GM12878 (cell line): Measurements from ENCODE around the gene PRKAG2. TPM values are rescaled to one million over a fixed set of nuclear protein-coding genes. Genes with fewer than 3 reads are reported as not detected.

Source experiments
- ATAC-seq: fragments of 200-7000 bp; cut with Tn5 transposase; 3 replicates; pipeline ENCODE4 v1.9.1; 2020; ENCODE audit warnings: mild to moderate bottlenecking, moderate library complexity
- BruUV-seq: library from RNA; stranded (reverse); fragments of 400-500 nt; replicated peaks from 2 replicates; lab custom pipeline; 2021; lab: Mats Ljungman, UMichigan
- CTCF ChIA-PET: fragments of 300-600 bp; sonication (Branson Sonifier 250); formaldehyde crosslinking; extraction: SDS; loops from one replicate; lab custom pipeline; 2021; ENCODE audit warnings: inconsistent platforms; lab: Yijun Ruan, JAX
- POLR2A ChIA-PET: fragments of 350-600 bp; formaldehyde crosslinking; extraction: SDS; loops from one replicate; lab custom pipeline; 2021; ENCODE audit warnings: inconsistent platforms; lab: Charles Lee
- RAD21 ChIA-PET: fragments of 300-600 bp; sonication (Branson Sonifier 250); formaldehyde crosslinking; loops from one replicate; lab custom pipeline; 2023; ENCODE audit warnings: antibody characterized with exemption; ENCODE audit not compliant: unreplicated experiment; lab: Charles Lee
- SMC1A ChIA-PET: fragments of 300-600 bp; sonication (Branson Sonifier 250); formaldehyde crosslinking; loops from one replicate; lab custom pipeline; 2023; ENCODE audit not compliant: unreplicated experiment, uncharacterized antibody; lab: Charles Lee
- DNase-seq: peaks from one replicate; pipeline ENCODE4 v3.0.0-alpha.2; 2011; ENCODE audit warnings: low read depth, low spot score
- FAIRE-seq: peaks from 3 replicates; lab custom pipeline; 2011; peaks lifted over from hg19 to GRCh38; lab: Jason Lieb, UNC
- H2AFZ ChIP-seq: 2 replicates; pipeline ENCODE4 v1.6.0; 2011; ENCODE audit warnings: low read depth, low read length, control low read depth; ENCODE audit not compliant: control insufficient read depth
- H3K27ac ChIP-seq: 2 replicates; pipeline ENCODE4 v1.5.1; 2011; ENCODE audit warnings: control low read depth; ENCODE audit not compliant: control insufficient read depth, insufficient read depth
- H3K27me3 ChIP-seq, 2 experiments: replicated peaks in 1 of 2; 2 replicates each; pipeline versions ENCODE4 v1.6.0 to v1.6.1; 2011; ENCODE audit warnings: low read length in 1 of 2; ENCODE audit not compliant: control insufficient read depth in 2 of 2, insufficient read depth in 2 of 2
- H3K36me3 ChIP-seq, 2 experiments: 2 replicates each; pipeline ENCODE4 v1.5.1; 2011; ENCODE audit warnings: low read length in 1 of 2; ENCODE audit not compliant: control insufficient read depth in 2 of 2, insufficient read depth in 2 of 2
- H3K4me1 ChIP-seq: 2 replicates; pipeline ENCODE4 v1.6.1; 2011; ENCODE audit warnings: mild to moderate bottlenecking, low read length, moderate library complexity, mixed read lengths; ENCODE audit not compliant: control insufficient read depth, insufficient read depth
- H3K4me2 ChIP-seq: 2 replicates; pipeline ENCODE4 v1.6.0; 2011; ENCODE audit warnings: control low read depth; ENCODE audit not compliant: control insufficient read depth, insufficient read depth
- H3K4me3 ChIP-seq: fragments of 200-600 bp; sonication (generic); 2 replicates; pipeline ENCODE4 v1.5.1; 2016
- H3K79me2 ChIP-seq: 2 replicates; pipeline ENCODE4 v1.6.0; 2011; ENCODE audit warnings: low read length; ENCODE audit not compliant: control insufficient read depth, insufficient read depth
- H3K9ac ChIP-seq: 2 replicates; pipeline ENCODE4 v1.8.0; 2011; ENCODE audit warnings: low read length, control low read depth, mixed read lengths; ENCODE audit not compliant: control insufficient read depth, insufficient read depth
- H3K9me3 ChIP-seq: replicated peaks from 3 replicates; pipeline ENCODE4 v1.5.1; 2011; ENCODE audit warnings: mild to moderate bottlenecking, low read length; ENCODE audit not compliant: control insufficient read depth, insufficient read depth
- H4K20me1 ChIP-seq: 2 replicates; pipeline ENCODE4 v1.6.0; 2011; ENCODE audit not compliant: control insufficient read depth, insufficient read depth
- BMI1 ChIP-seq: fragments of 450-650 bp; IDR thresholded peaks from 2 replicates; pipeline ENCODE4 v1.6.1; 2016; ENCODE audit warnings: mild to moderate bottlenecking, moderate library complexity, borderline replicate concordance
- CEBPB ChIP-seq, 2 experiments: fragments of 150-350 bp in 1 of 2; IDR thresholded peaks; 2 replicates each; pipeline ENCODE4 v1.6.1; 2012 to 2014; ENCODE audit warnings: low read depth in 2 of 2, low read length in 2 of 2, borderline replicate concordance in 1 of 2, inconsistent platforms in 1 of 2
- CREM ChIP-seq: IDR thresholded peaks from 2 replicates; pipeline ENCODE4 v1.6.1; 2014; ENCODE audit warnings: antibody characterized with exemption, low read depth
- CTCF ChIP-seq, 3 experiments: IDR thresholded peaks in 2 of 3; conservative IDR thresholded peaks in 1 of 3; 2 replicates each; pipeline ENCODE4 v1.5.1; 2011; ENCODE audit warnings: low read depth in 3 of 3, low read length in 3 of 3, mild to moderate bottlenecking in 3 of 3, control low read depth in 2 of 3, moderate library complexity in 2 of 3, inconsistent platforms in 1 of 3, mixed read lengths in 1 of 3; ENCODE audit not compliant: control insufficient read depth in 2 of 3, insufficient read depth in 1 of 3; ENCODE audit errors: extremely low read depth in 1 of 3
- E2F4 ChIP-seq: IDR thresholded peaks from 2 replicates; pipeline ENCODE4 v1.6.1; 2012; ENCODE audit warnings: low read depth, low read length, improper control_type of control experiment
- FOXK2 ChIP-seq: fragments of 450-650 bp; IDR thresholded peaks from 2 replicates; pipeline ENCODE4 v1.6.1; 2017; ENCODE audit warnings: mild to moderate bottlenecking, moderate library complexity
- FOXM1 ChIP-seq: IDR thresholded peaks from 2 replicates; pipeline ENCODE4 v1.6.1; 2012; ENCODE audit warnings: low read depth, mild to moderate bottlenecking, inconsistent platforms, low read length, moderate library complexity
- HCFC1 ChIP-seq: fragments of 150-350 bp; IDR thresholded peaks from 2 replicates; pipeline ENCODE4 v1.6.1; 2014; ENCODE audit warnings: low read length
- MTA2 ChIP-seq: fragments of 450-650 bp; IDR thresholded peaks from 2 replicates; pipeline ENCODE4 v1.6.1; 2016; ENCODE audit warnings: low read depth, mild to moderate bottlenecking, moderate library complexity
- MXI1 ChIP-seq: fragments of 150-350 bp; IDR thresholded peaks from 2 replicates; pipeline ENCODE4 v1.6.1; 2011; ENCODE audit warnings: low read depth, mild to moderate bottlenecking, inconsistent platforms, low read length, improper control_type of control experiment
- MYC ChIP-seq: IDR thresholded peaks from 2 replicates; pipeline ENCODE4 v1.6.1; 2011; ENCODE audit warnings: mild to moderate bottlenecking, low read length, moderate library complexity, inconsistent platforms; ENCODE audit not compliant: insufficient read depth, insufficient replicate concordance, insufficient read length, severe bottlenecking
- NR2C2 ChIP-seq: IDR thresholded peaks from 2 replicates; pipeline ENCODE4 v1.6.1; 2011; ENCODE audit warnings: borderline replicate concordance, low read depth; ENCODE audit not compliant: control insufficient read depth, insufficient read length
- POLR2AphosphoS2 ChIP-seq: IDR thresholded peaks from 2 replicates; pipeline ENCODE4 v1.6.1; 2011; ENCODE audit warnings: low read depth, mild to moderate bottlenecking, low read length, improper control_type of control experiment, moderate library complexity
- TAF1 ChIP-seq: IDR thresholded peaks from 2 replicates; pipeline ENCODE4 v1.6.1; 2011; ENCODE audit warnings: mild to moderate bottlenecking, low read depth, low read length, borderline replicate concordance
- TARDBP ChIP-seq: IDR thresholded peaks from 2 replicates; pipeline ENCODE4 v1.6.1; 2016; ENCODE audit warnings: borderline replicate concordance
- TBL1XR1 ChIP-seq: IDR thresholded peaks from 2 replicates; pipeline ENCODE4 v1.6.1; 2012; ENCODE audit warnings: low read depth, low read length, improper control_type of control experiment
- ZBTB11 ChIP-seq: fragments of 450-650 bp; formaldehyde crosslinking; IDR thresholded peaks from 2 replicates; pipeline ENCODE4 v1.5.0; 2022; ENCODE audit warnings: mild to moderate bottlenecking, missing genetic modification characterization
- ZZZ3 ChIP-seq: IDR thresholded peaks from 2 replicates; pipeline ENCODE4 v1.6.1; 2011; ENCODE audit warnings: low read depth; ENCODE audit not compliant: control insufficient read depth, insufficient read length
- WGBS: methylation state at CpG from one replicate; pipeline ENCODE4 v1.1.6; 2016; ENCODE audit warnings: low lambda C conversion rate; ENCODE audit not compliant: insufficient replicate concordance, insufficient coverage; ENCODE audit errors: missing lambda C conversion rate; 5-methylcytosine and 5-hydroxymethylcytosine counted together
- in situ Hi-C: fragments of 300-500 bp; cut with MboI; formaldehyde crosslinking; loops from 9 replicates; pipeline ENCODE4 v1.14.3; 2018; ENCODE audit warnings: mixed read lengths
- intact Hi-C: fragments of 100-400 bp; cut with micrococcal nuclease; formaldehyde crosslinking; loops from one replicate; pipeline ENCODE4 v1.14.2; 2022; ENCODE audit not compliant: unreplicated experiment
- polyA plus RNA-seq, 11 experiments: library from polyadenylated mRNA; depleted of rRNA in 4 of 11; unstranded in 6 of 11; stranded (reverse) in 5 of 11; fragments of >200 nt; fragmentation: Nextera tagmentation in 4 of 11; fragmentation: Illumina TruSeq in 1 of 11; extraction: Ambion mirVana in 4 of 11; extraction: Trizol in 1 of 11; gene quantifications; 1 replicate in 1 of 11; 2 replicates in 10 of 11; pipeline versions ENCODE4 v1.2.1 to v1.2.3, GENCODE V29; 2011 to 2016; ENCODE audit warnings: inconsistent platforms in 2 of 11, missing spikeins in 2 of 11, low read depth in 1 of 11
- total RNA-seq, 4 experiments: library from RNA; depleted of rRNA in 3 of 4; stranded (reverse); fragments of >200 nt in 3 of 4; fragmentation: Illumina TruSeq in 1 of 4; extraction: Trizol in 1 of 4; gene quantifications; 2 replicates each; pipeline versions ENCODE4 v1.2.1 to v1.2.3, GENCODE V29; 2013 to 2021

Gene PRKAG2
- total and polyA plus RNA-seq, 10 of the 15 experiments (the other 5 are each of a cell fraction or from before 2014, with no cell fraction given), result 3.4 to 8.9 (median 6.8) TPM

- no peak for TF ChIP-seq CTCF (IDR thresholded peaks at IDR 0.05 in 2 of 3, conservative IDR thresholded peaks at IDR 0.05 in 1 of 3; ENCODE audit: control insufficient read depth in 2 of 3, extremely low read depth in 1 of 3, insufficient read depth in 1 of 3, low read depth in 3 of 3, low read length in 3 of 3)
- TF ChIP-seq FOXM1, result no peak
- TF ChIP-seq TAF1, result no peak
- no peak for TF ChIP-seq ZZZ3
- TF ChIP-seq MTA2, result no peak
- no peak for TF ChIP-seq MXI1
Observed at GRCh38 chr7:151641587-151641986, 235.3 kb downstream of the PRKAG2 start (continued).

GRCh38 chr7:151637781-151638261 lies 239.1 kb downstream of the PRKAG2 start:
- intact Hi-C loops, result no loop called here
- Histone ChIP-seq H3K4me2 (no peak overlapping the region), H3K27ac (no peak overlapping the region), H3K4me1 (0 out of 2 replicates have a peak, but pooled peaks cover 2% of the 10 kb centered on the region), H3K9me3 (no peaks in the 10 kb centered on the region; the same call in 1 of the 3 replicates), H3K9ac (no peak overlapping the region), H3K79me2 (no peaks in the 10 kb centered on the region), H3K27me3 (no peaks in the 10 kb centered on the region; a peak in 1 of 4 replicates), H2AFZ (no peak overlapping the region), H3K4me3 (no peak overlapping the region), H4K20me1 (no peaks in the 10 kb centered on the region), H3K36me3 (no peaks in the 10 kb centered on the region)
- BruUV-seq, result no TSS peak
- POLR2A ChIA-PET, result no interaction called here
- no peak for FAIRE-seq
- SMC1A ChIA-PET, result no interaction called here
- ATAC-seq, result no peak
- in situ Hi-C loops, result no loop called here
- RAD21 ChIA-PET, result no interaction called here
- CTCF ChIA-PET, result interaction anchor here (1.2 kb wide), 1 partner anchor 10 kb away, joined by 3 read pairs; no protein-coding TSS in a partner anchor
- WGBS, result 65% methylated on average over 9 of the region's 9 CpGs
- no peak for DNase-seq
- TF ChIP-seq E2F4 (no peak), POLR2AphosphoS2 (no peak), TARDBP (no peak), CREM (no peak), CEBPB (IDR thresholded peaks at IDR 0.05; ENCODE audit: borderline replicate concordance in 1 of 2, low read depth in 2 of 2, low read length in 2 of 2) (no peak), HCFC1 (no peak), NR2C2 (no peak), FOXK2 (no peak), ZBTB11 (CRISPR knock-in tag) (no peak), BMI1 (no peak), TBL1XR1 (no peak), MYC (no peak)
